AG04450 (cell line): ENCODE data around the gene MCUB. TPM values are rescaled to one million over a fixed set of nuclear protein-coding genes. Genes with fewer than 3 reads are reported as not detected.
"Not testable (repeated sequence)": the region's sequence is repeated elsewhere in the genome, so short reads cannot be mapped to it uniquely, and the experiment has no call there.

Experiments used
- CTCF ChIA-PET: fragments of 300-600, 350-600 bp; formaldehyde crosslinking; extraction: SDS; loops from one replicate; lab custom pipeline; 2022; ENCODE audit warnings: antibody characterized with exemption, inconsistent platforms; lab: Charles Lee
- POLR2A ChIA-PET: fragments of 350-600 bp; formaldehyde crosslinking; extraction: SDS; loops from one replicate; lab custom pipeline; 2021; ENCODE audit warnings: antibody characterized with exemption, inconsistent platforms; lab: Yijun Ruan, JAX
- DNase-seq: peaks from one replicate; pipeline ENCODE4 v3.0.0-alpha.2; 2011; ENCODE audit warnings: low read depth, low spot score
- H3K27ac ChIP-seq: one replicate; pipeline ENCODE4 v1.5.1; 2012; ENCODE audit warnings: low read depth, low read length, control low read depth
- H3K27me3 ChIP-seq: one replicate; pipeline ENCODE4 v1.6.0; 2012; ENCODE audit warnings: low read length; ENCODE audit not compliant: control insufficient read depth, insufficient read depth
- H3K4me3 ChIP-seq: 2 replicates; pipeline ENCODE4 v1.5.1; 2011; ENCODE audit warnings: mild to moderate bottlenecking, low read depth, low read length, control low read depth
- H3K9me3 ChIP-seq: 2 replicates; pipeline ENCODE4 v1.5.1; 2012; ENCODE audit warnings: low read length; ENCODE audit not compliant: control insufficient read depth, insufficient read depth
- polyA minus RNA-seq: library from RNA; depleted of rRNA, polyadenylated mRNA; stranded (reverse); fragments of >200 nt; gene quantifications from 2 replicates; pipeline ENCODE4 v1.2.3, GENCODE V29; 2011; rRNA and poly(A)+ RNA removed
- polyA plus RNA-seq: library from polyadenylated mRNA; depleted of rRNA; stranded (reverse); fragments of >200 nt; gene quantifications from 2 replicates; pipeline ENCODE4 v1.2.3, GENCODE V29; 2011; rRNA removed
- TF ChIP-seq, protein P1 (sequence below): IDR thresholded peaks from 2 replicates; pipeline ENCODE4 v1.5.1; 2011; ENCODE audit warnings: low read depth, low read length, control low read depth, inconsistent platforms

MCUB gene, protein sequence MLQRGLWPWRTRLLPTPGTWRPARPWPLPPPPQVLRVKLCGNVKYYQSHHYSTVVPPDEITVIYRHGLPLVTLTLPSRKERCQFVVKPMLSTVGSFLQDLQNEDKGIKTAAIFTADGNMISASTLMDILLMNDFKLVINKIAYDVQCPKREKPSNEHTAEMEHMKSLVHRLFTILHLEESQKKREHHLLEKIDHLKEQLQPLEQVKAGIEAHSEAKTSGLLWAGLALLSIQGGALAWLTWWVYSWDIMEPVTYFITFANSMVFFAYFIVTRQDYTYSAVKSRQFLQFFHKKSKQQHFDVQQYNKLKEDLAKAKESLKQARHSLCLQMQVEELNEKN
- polyA plus RNA-seq (13.7 and 16.8 TPM in 2 replicates), polyA minus RNA-seq (6.8 and 8.5 TPM in 2 replicates)

DNA sequence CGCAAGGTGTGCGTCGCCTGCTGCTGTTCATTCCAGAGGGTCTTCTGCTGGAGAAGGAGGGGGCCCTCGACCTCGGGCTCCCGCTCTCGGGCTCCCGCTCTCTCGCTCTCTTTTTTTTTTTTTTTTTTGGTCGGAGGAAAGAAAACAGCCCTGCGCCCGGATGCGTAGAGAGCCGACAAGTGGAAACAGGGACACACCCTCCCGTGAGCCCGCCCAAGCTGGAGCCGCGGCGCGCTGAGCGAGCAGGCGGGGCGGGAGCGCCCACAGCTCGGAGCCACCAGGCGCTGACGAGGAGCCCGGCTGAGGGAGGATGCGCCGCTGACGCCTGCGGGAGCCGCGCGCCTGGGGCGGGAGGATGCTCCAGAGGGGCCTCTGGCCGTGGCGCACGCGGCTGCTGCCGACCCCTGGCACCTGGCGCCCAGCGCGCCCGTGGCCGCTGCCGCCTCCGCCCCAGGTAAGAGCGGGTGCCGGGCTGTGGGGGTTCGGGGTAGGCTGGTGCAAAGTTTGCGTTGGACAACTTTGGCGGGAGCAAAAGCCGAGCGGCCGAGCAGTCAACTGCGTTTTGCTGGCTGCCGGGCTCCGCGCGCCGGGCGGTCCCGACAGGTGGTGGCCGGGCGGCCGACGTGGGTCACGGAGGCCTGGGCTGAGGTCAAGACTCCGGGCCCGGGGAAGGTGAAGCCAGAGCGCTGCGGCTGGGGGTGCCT, at the start of gene MCUB:
Gene MCUB (plus strand): TSS at position 264 of the 704 bp plus-strand sequence. CDS start 92 bp downstream, at position 356.
- Histone ChIP-seq H3K27me3 (no peaks in the 10 kb centered on the region), H3K4me3 (peak within 1 kb of the TSS; percentile 72), H3K27ac (peak within 1 kb of the TSS; percentile 82), H3K9me3 (peaks cover 7% of the 10 kb centered on the region; the same call in 1 of the 2 replicates)
- DNase-seq = peak; percentile 71
- CTCF ChIA-PET = no interaction called here
- TF ChIP-seq, protein P1, sequence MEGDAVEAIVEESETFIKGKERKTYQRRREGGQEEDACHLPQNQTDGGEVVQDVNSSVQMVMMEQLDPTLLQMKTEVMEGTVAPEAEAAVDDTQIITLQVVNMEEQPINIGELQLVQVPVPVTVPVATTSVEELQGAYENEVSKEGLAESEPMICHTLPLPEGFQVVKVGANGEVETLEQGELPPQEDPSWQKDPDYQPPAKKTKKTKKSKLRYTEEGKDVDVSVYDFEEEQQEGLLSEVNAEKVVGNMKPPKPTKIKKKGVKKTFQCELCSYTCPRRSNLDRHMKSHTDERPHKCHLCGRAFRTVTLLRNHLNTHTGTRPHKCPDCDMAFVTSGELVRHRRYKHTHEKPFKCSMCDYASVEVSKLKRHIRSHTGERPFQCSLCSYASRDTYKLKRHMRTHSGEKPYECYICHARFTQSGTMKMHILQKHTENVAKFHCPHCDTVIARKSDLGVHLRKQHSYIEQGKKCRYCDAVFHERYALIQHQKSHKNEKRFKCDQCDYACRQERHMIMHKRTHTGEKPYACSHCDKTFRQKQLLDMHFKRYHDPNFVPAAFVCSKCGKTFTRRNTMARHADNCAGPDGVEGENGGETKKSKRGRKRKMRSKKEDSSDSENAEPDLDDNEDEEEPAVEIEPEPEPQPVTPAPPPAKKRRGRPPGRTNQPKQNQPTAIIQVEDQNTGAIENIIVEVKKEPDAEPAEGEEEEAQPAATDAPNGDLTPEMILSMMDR = no peak
- POLR2A ChIA-PET = interaction anchor here (0.6 to 0.7 kb wide), 5 partner anchors 26 to 816 kb away, joined by 3 to 7 read pairs (median 5); no protein-coding TSS in a partner anchor

DNA sequence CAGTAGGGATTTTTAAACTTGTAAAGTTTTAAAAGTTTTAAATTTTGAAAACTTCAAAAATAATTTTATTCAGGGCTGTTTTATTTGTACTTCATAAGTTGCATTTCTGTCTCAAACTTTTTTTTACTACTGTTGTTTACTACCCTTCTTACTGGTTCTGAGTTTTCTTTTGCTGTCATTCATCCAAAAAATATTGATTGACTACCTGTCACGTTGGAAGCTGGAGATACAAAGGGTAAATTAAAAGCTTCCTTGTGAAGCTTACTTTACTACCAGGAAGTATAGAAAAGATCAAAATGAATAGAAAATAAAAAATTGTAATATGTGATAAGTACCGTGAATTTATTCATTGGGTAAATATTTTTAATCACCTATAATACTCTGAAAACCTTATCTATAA, 49.4 kb upstream of the MCUB start:
- Histone ChIP-seq H3K27me3 (no peaks in the 10 kb centered on the region), H3K27ac (no peak overlapping the region), H3K9me3 (no peaks in the 10 kb centered on the region), H3K4me3 (no peak overlapping the region)
- TF ChIP-seq, protein P1 = no peak
- ChIA-PET POLR2A (no interaction called here), CTCF (no interaction called here)
- DNase-seq = no peak

DNA sequence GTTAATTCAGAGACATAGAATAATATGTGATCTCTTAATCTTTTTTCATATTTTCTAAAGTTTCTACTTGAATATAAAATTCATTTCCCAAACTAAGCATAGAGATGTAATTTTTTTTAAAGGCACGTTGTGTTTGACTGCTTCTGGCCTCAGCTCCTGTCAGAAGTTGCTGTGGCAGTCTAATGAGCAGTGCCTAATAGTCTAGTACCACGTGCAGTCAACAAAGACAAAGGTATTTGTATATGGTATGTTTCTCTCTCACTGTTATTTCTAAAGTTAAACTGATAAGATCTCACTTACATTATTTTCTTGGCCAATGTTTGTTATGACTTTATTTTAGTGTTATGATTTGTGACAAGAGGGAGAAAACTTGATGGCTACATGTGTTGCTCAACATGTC, 48.6 kb upstream of the MCUB start:
- ChIA-PET POLR2A (no interaction called here), CTCF (no interaction called here)
- TF ChIP-seq, protein P1 = no peak

DNA sequence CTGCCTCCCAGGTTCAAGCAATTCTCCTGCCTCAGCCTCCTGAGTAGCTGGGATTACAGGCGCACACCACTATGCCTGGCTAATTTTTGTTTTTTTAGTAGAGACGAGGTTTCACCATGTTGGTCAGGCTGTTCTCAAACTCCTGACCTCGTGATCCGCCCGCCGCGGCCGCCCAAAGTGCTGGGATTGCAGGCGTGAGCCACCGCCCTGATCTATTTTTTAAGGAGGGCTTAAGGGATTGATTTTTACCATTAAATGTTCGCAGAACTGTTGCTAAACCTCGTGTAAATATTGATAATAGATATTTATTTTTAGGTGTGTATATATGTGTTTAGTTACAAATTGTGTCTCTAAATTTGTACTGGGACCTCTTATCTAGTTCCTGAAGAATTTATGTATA, 46.7 kb upstream of the MCUB start:
- ChIA-PET CTCF (interaction anchor here (0.6 kb wide), 1 partner anchor 80 kb away, joined by 3 read pairs; the partner anchor contains the start of gene SEC24B), POLR2A (interaction anchor here (0.7 kb wide), 1 partner anchor 21 kb away, joined by 4 read pairs; no protein-coding TSS in a partner anchor)
- not testable (repeated sequence) for H3K27me3 ChIP-seq, DNase-seq, H3K9me3 ChIP-seq, H3K4me3 ChIP-seq, H3K27ac ChIP-seq

More for the DNA sequence above, 48.6 kb upstream of the MCUB start:
- no peak overlapping the region for H3K4me3 ChIP-seq
- no peak overlapping the region for H3K27ac ChIP-seq
- H3K27me3 ChIP-seq = no peaks in the 10 kb centered on the region
- DNase-seq = no peak
- H3K9me3 ChIP-seq = no peaks in the 10 kb centered on the region

DNA sequence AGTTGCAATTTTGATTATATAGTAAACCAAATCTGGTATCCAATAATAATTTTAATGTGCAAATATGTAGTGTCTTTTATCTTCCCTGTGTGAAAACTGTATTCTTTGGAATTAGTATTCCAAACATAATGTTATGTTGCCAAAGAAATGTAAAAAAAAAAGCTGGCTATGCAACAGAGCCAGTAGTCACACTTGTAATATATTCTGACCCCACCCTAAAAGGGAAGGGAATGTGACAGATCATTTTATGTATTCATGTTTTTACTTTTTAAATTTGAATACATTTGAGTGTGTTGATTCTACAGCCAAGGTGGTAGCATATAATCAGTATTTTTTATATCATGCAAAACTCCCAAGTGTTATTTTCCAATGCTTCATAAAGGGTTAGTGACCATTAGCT, 27.9 kb upstream of the MCUB start:
- TF ChIP-seq, protein P1 = no peak
- Histone ChIP-seq H3K4me3 (no peak overlapping the region), H3K27me3 (no peaks in the 10 kb centered on the region), H3K9me3 (no peaks in the 10 kb centered on the region), H3K27ac (no peak overlapping the region)
- ChIA-PET POLR2A (no interaction called here), CTCF (no interaction called here)
- DNase-seq = no peak
